RWPE1 (cell line): ENCODE measurements around the gene PRF1.

Experiments
- CTCF ChIA-PET: fragments of 350-600 bp; sonication (Branson Sonifier 250); formaldehyde crosslinking; extraction: SDS; loops from one replicate; lab custom pipeline; 2021; lab: Yijun Ruan, JAX
- POLR2A ChIA-PET: fragments of 400-600 bp; formaldehyde crosslinking; extraction: SDS; loops from one replicate; lab custom pipeline; 2020; ENCODE audit warnings: antibody characterized with exemption; ENCODE audit not compliant: low non-redundant PET; lab: Yijun Ruan, JAX
- DNase-seq: peaks from one replicate; pipeline ENCODE4 v3.0.0; 2012; ENCODE audit warnings: low spot score
- H3K27ac ChIP-seq: fragments of 450-650 bp; 2 replicates; pipeline ENCODE4 v1.5.1; 2017
- CTCF ChIP-seq: fragments of 450-650 bp; conservative IDR thresholded peaks from 2 replicates; pipeline ENCODE4 v1.5.1; 2017; ENCODE audit warnings: low read depth, mild to moderate bottlenecking

The PRF1 gene

DNA sequence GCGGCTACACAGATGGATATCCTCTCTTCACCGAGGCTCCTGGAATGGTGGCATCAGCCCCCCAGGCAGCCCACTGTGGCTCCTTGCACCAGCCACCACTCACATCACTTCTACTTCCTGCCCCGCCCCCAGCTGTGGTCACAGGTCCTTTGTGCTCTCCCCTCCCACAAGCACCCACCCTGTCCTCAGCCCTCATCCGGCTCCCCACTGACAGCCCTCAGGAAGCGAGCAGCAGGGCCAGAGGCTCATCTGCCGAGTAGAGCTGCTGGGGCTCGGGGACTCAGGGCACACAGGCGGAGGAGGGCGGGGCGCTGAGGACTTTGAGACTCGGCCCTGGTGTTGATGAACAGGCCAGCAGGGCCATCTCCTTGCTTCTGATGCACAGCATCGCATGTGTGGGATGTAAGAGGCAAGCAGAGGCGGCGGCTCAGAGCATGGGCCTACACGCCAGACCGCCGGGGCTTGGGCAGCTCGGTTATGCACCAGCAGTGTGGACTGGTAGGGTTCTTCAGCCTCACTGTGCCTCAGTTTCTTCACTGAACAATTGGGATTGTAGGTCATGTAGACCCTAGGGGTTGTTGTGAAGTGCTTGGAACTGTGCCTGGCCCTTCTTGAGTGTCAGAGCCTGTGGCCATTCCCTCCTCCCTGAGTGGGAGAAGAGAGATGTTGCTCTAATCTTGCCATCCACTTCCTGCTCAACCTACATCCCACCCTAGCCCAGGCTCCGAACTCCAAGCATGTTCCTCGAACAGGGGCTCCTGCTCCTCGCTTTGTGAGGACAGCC, at the start of gene PRF1:
TSS of gene PRF1 (minus strand) at position 77 of the 784 bp plus-strand sequence. CDS start 1,839 bp downstream, outside the sequence.
- DNase-seq, result no peak
- H3K27ac ChIP-seq, result no peak within 1 kb of the TSS
- ChIA-PET POLR2A (no interaction called here), CTCF (no interaction called here)
- no peak for TF ChIP-seq CTCF

- no peak for DNase-seq
- CTCF ChIA-PET, result interaction anchor here (0.6 kb wide), 1 partner anchor 174 kb away, joined by 4 read pairs; no protein-coding TSS in a partner anchor
- H3K27ac ChIP-seq, result no peak overlapping the region
- POLR2A ChIA-PET, result no interaction called here
- no peak for TF ChIP-seq CTCF
Measured at GRCh38 chr10:70651661-70652060, 49.1 kb upstream of the PRF1 start.

DNA sequence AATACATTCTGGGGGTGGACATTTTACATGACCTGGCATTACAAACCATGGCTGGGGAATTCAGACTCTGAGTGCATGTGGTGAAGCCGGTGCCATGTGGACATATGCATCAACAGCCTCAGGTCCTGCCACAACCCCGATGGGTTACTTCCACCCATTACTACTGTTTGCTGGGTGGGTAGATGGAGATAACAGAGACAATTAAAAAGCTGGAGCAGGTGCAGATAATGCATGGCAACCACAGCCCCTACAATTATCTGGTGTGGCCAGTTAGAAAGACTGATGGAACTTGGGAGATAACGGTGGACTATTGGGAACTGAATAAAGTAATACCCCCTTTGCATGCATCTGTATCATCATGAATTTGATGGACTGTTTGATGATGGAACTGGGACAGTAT, 48.2 kb upstream of the PRF1 start:
- no peak for DNase-seq
- TF ChIP-seq CTCF, result no peak
- ChIA-PET POLR2A (no interaction called here), CTCF (no interaction called here)
- H3K27ac ChIP-seq, result no peak overlapping the region

GRCh38 chr10:70650104-70650503, 47.6 kb upstream of the PRF1 start:
- no peak for DNase-seq
- no peak for TF ChIP-seq CTCF
- CTCF ChIA-PET, result no interaction called here
- peak overlapping the region; percentile 16; the same call in 1 of the 2 replicates for H3K27ac ChIP-seq
- POLR2A ChIA-PET, result no interaction called here

- peak overlapping the region; percentile 16; the same call in 1 of the 2 replicates for H3K27ac ChIP-seq
Measured at GRCh38 chr10:70649526-70649925, 47.0 kb upstream of the PRF1 start.

DNA sequence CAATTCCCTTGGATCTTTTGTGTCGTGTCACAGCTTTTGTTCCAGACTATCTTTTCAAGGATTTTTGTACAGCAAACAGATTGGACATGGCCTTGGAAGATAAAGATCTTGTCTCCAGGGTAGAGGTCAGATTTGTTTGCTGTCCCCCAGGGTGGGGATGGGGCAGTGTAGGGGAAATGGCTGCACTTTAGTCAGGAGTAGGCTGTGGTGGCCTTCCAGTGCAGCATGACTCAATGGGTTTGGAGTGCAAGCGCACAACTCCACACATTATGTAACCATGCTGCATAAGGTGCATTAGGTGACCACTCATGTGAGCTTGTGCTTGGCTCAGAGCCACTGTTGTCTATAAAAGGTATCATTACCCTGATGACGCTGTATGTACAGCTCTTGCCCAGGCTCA, 45.9 kb upstream of the PRF1 start:
- POLR2A ChIA-PET, result no interaction called here
- CTCF ChIA-PET, result no interaction called here
- no peak overlapping the region for H3K27ac ChIP-seq
- DNase-seq, result no peak
- TF ChIP-seq CTCF, result no peak

More at GRCh38 chr10:70649526-70649925, 47.0 kb upstream of the PRF1 start:
- ChIA-PET CTCF (no interaction called here), POLR2A (no interaction called here)
- no peak for TF ChIP-seq CTCF
- peak; percentile 95 for DNase-seq
